Activated T-helper 17 cell treated with anti-CD3 and anti-CD28 coated beads, Interleukin-2, amount 50 U/mL, for 72 hours (primary cell): Measurements from ENCODE around the gene PTCSC3. TPM values are rescaled to one million over a fixed set of nuclear protein-coding genes. Genes with fewer than 3 reads are reported as not detected.

Experiments used
- ATAC-seq: fragments of 150-1000 bp; cut with Tn5 transposase; replicated peaks from 2 replicates; pipeline ENCODE4 v1.10.0; 2021; ENCODE audit warnings: mild to moderate bottlenecking, moderate library complexity
- H3K27ac Mint-ChIP-seq: one replicate; pipeline ENCODE4 v1.8.0; 2022; ENCODE audit warnings: mixed read lengths
- H3K27me3 Mint-ChIP-seq: one replicate; pipeline ENCODE4 v1.8.0; 2022; ENCODE audit warnings: mixed read lengths
- H3K36me3 Mint-ChIP-seq: one replicate; pipeline ENCODE4 v1.8.0; 2022; ENCODE audit warnings: low read depth, mild to moderate bottlenecking, mixed read lengths
- H3K4me1 Mint-ChIP-seq: one replicate; pipeline ENCODE4 v1.8.0; 2022; ENCODE audit warnings: mixed read lengths
- H3K4me3 Mint-ChIP-seq: one replicate; pipeline ENCODE4 v1.8.0; 2022; ENCODE audit warnings: mild to moderate bottlenecking, mixed read lengths
- H3K9me3 Mint-ChIP-seq: one replicate; pipeline ENCODE4 v1.8.0; 2022; ENCODE audit warnings: mixed read lengths
- total RNA-seq, 2 donors: library from RNA; stranded (reverse); gene quantifications; one replicate each; pipeline ENCODE4 v1.2.3, GENCODE V29; 2022

PTCSC3 gene
- total RNA-seq, 2 donors from 2014 or later: not detected

DNA sequence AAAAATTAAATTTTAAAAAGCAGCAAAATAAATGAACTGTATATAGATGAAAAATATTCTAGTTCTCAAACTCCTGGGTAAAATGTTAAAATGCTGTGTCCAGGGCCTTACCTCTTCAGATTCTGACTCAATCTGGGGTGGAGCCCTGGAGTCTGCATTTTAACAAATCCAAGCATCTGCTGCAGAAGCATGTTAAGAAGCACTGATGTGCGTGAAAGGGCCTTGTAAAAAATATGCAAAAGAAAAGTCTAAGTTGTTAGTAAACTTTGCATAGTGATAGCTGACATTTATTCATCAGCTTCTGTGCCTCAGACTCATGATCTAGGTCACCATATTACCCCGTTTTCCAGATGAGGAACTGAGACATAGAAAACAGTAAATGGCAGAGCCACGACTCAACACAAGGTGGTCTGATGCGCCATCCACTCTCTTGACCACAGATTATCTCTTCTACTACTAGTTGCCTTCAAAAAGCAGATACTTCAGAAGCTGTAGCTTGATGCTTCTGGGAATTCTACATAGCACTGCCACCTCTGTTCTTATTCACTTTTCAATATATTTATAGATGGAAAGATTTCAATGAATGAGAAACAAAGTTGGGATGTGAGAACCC lies 28.0 kb upstream of the PTCSC3 start:
- H3K4me1 Mint-ChIP-seq: no peaks in the 10 kb centered on the region
- H3K27me3 Mint-ChIP-seq: peaks cover 4% of the 10 kb centered on the region
- H3K4me3 Mint-ChIP-seq: no peak overlapping the region
- no peaks in the 10 kb centered on the region for H3K36me3 Mint-ChIP-seq
- H3K27ac Mint-ChIP-seq: no peak overlapping the region
- no peaks in the 10 kb centered on the region for H3K9me3 Mint-ChIP-seq
- ATAC-seq: no peak

DNA sequence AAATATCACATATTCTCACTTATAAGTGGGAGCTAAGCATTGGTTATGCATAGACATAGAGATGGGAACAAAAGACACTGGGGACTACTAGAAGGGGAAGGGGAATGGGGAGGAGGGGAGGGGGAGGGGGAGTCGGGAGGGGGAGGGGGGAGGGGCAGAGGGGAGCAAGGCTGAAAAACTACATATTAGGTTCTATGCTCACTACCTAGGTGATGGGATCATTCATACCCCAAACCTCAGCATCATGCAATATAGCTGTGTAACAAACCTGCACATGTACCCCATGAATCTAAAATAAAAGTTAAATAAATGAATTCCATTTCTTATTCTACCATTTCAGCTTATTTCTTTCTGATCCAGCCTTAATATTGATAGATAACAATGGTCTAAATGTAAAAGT lies 21.9 kb upstream of the PTCSC3 start:
- no peak overlapping the region for H3K27ac Mint-ChIP-seq
- H3K36me3 Mint-ChIP-seq: no peaks in the 10 kb centered on the region
- no peaks in the 10 kb centered on the region for H3K9me3 Mint-ChIP-seq
- H3K27me3 Mint-ChIP-seq: peaks cover 6% of the 10 kb centered on the region
- H3K4me1 Mint-ChIP-seq: no peaks in the 10 kb centered on the region
- no peak for ATAC-seq
- H3K4me3 Mint-ChIP-seq: no peak overlapping the region

DNA sequence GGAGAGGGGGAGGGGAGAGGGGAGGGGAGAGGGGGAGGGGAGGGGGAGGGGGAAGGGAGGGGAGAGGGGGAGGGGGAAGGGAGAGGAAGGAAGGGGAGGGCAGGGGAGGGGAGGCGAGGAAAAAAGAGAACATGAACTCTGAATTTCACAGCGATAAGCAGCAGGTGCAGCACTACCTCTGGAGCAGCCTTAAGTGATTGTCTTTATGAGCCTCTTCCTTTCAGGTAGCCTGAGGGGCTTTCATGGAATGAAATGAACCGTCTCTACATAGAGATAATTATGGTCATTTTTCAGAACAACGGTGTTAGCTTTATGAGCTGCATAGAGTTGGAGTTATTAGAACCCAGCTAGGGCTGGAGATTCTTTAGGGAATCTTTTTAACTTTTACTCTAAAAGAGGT lies 18.1 kb upstream of the PTCSC3 start:
- Mint-ChIP-seq H3K4me3 (no peak overlapping the region), H3K27me3 (peaks cover 5% of the 10 kb centered on the region), H3K27ac (no peak overlapping the region), H3K36me3 (no peaks in the 10 kb centered on the region), H3K4me1 (no peaks in the 10 kb centered on the region), H3K9me3 (no peaks in the 10 kb centered on the region)
- no peak for ATAC-seq

DNA sequence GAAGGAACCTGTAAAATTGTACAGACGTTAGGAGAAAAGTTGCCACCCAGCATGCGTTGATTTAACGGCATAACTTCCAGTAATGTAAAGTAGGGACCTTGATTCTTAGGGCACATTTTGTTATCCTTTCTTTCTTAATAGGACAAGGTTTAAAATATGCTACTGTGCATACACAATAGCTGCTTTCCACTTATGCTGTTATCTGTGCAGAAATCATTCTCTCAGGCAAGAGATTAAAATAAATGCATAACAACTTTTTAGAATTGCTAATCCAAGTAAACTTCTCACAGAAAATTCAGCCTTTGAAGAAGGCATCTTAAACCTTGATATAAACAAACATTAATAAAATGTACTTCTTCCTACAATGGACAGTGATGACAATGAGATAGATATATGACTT lies 16.0 kb upstream of the PTCSC3 start:
- Mint-ChIP-seq H3K27ac (no peak overlapping the region), H3K4me1 (no peaks in the 10 kb centered on the region), H3K9me3 (no peaks in the 10 kb centered on the region), H3K27me3 (peaks cover 5% of the 10 kb centered on the region), H3K4me3 (no peak overlapping the region), H3K36me3 (no peaks in the 10 kb centered on the region)
- ATAC-seq: no peak

DNA sequence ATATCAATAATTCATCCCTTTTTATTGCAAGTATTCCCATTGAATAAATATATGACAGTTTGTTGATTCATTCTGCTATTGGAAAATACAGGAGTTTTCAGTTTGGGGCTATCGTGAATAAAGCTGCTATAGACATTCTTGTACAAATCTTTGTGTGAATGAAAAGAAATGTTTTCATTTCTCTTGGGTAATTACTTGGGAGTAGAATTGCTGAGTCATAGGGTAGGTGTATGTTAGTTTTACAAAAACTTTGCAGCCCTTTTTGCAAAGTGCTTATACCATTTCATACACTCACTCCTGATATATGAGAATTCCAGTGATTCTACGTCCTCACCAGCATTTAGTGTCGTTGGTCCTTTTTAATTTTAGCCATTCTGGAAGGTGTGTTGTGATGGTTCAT lies 6.9 kb upstream of the PTCSC3 start:
- H3K4me1 Mint-ChIP-seq: no peaks in the 10 kb centered on the region
- H3K27me3 Mint-ChIP-seq: peaks cover 5% of the 10 kb centered on the region
- H3K36me3 Mint-ChIP-seq: no peaks in the 10 kb centered on the region
- ATAC-seq: no peak
- no peak overlapping the region for H3K27ac Mint-ChIP-seq
- no peaks in the 10 kb centered on the region for H3K9me3 Mint-ChIP-seq
- H3K4me3 Mint-ChIP-seq: no peak overlapping the region

DNA sequence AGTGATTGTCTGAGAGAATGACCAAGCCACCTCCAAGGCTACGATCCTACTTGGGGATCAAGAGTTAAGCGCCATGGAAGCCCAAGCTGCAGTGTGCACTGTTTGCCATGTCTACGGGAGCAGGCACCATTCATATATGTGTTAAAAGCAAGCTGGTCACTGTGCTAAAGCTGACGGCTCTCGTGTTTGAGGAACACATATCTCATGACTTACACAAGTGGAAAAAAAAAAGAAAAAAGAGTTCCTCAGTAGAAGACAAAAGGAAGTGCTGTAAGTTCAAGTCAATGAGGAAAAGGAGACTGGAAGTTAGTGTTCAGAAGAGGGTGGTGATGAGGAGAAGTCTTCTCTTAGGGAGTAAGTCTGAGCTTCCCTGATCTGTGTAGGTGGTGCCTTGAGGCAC lies 4.9 kb upstream of the PTCSC3 start:
- ATAC-seq: no peak
- H3K9me3 Mint-ChIP-seq: no peaks in the 10 kb centered on the region
- no peak overlapping the region for H3K4me3 Mint-ChIP-seq
- H3K27me3 Mint-ChIP-seq: peaks cover 12% of the 10 kb centered on the region
- no peaks in the 10 kb centered on the region for H3K36me3 Mint-ChIP-seq
- no peak overlapping the region for H3K27ac Mint-ChIP-seq
- H3K4me1 Mint-ChIP-seq: no peaks in the 10 kb centered on the region

DNA sequence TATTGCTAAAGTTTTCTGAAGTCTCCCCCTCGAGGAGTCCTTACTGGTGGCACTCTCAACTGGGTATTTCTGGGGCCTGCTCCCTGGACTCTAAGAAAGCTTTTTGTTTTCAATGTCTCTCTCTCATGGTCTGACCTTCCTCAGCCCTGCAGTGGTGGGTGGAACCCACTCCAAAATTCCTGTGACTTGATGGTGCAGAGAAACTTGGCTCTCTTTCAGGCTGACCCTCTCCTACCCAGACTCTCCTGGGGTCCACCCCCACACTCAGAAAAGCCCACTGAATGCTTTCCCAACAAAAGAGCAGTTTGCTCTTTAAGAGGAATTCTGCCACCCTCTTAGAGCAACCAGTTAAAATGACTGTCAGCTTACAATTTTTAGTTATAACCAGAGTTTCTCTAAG lies 967 bp upstream of the PTCSC3 start:
- Mint-ChIP-seq H3K27ac (no peak overlapping the region), H3K36me3 (no peaks in the 10 kb centered on the region), H3K9me3 (no peaks in the 10 kb centered on the region), H3K4me3 (no peak overlapping the region), H3K4me1 (no peaks in the 10 kb centered on the region), H3K27me3 (peaks cover 26% of the 10 kb centered on the region)
- no peak for ATAC-seq

DNA sequence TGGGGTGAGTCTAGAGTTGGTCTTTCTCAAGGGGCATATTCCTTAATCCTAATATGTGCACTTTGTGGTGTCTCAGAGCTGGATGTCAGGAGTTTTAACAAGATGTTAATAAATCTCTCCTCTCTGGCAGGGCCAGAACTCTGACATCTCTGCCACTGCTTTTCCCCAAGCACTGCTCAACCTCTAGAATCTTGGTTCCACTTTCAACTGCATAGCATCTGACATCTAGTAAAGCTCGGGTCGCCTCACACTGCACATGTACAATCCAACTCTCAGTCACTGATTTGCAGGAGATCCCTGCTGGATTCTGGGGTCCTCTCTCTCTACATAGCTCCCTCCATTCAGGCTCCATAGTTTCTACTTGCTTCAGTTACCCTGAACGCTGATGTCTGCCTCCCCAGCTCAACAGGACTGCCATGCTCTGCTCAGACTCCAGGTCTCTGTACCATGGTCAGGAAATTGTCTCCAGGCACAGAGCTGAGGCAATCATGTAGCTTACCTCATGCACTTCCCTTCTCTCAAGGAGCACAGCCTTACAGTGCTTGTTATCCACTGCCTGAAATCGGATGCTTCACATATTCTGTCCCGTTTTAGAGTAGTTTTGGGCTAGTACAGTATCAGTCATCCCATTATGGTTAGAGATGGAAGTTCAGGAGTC lies 1.6 kb downstream of the PTCSC3 start:
- Mint-ChIP-seq H3K4me3 (no peak overlapping the region), H3K27ac (no peak overlapping the region), H3K4me1 (no peaks in the 10 kb centered on the region), H3K36me3 (no peaks in the 10 kb centered on the region), H3K27me3 (peaks cover 30% of the 10 kb centered on the region), H3K9me3 (no peaks in the 10 kb centered on the region)
- ATAC-seq: no peak

DNA sequence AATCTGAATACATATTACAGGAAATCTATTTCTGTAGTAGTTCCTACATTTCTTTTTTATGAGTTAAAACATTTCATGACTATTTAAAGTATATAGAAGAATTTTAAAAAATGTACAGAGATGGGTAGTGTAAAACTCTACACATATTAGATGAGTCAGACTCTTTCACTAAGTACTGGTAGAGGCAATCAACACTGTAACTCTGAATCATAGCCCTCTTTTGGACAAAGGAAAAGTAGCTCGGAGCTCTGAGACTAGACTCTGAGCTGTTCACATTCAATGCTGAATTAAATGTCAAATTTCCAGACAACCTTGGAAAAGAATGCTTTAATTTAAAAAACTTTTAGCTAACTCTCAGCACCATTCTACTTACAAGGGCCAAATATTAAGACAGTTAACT lies 3.4 kb downstream of the PTCSC3 start:
- no peak for ATAC-seq
- peaks cover 30% of the 10 kb centered on the region for H3K27me3 Mint-ChIP-seq
- H3K4me3 Mint-ChIP-seq: no peak overlapping the region
- no peak overlapping the region for H3K27ac Mint-ChIP-seq
- H3K4me1 Mint-ChIP-seq: no peaks in the 10 kb centered on the region
- no peaks in the 10 kb centered on the region for H3K9me3 Mint-ChIP-seq
- H3K36me3 Mint-ChIP-seq: no peaks in the 10 kb centered on the region

DNA sequence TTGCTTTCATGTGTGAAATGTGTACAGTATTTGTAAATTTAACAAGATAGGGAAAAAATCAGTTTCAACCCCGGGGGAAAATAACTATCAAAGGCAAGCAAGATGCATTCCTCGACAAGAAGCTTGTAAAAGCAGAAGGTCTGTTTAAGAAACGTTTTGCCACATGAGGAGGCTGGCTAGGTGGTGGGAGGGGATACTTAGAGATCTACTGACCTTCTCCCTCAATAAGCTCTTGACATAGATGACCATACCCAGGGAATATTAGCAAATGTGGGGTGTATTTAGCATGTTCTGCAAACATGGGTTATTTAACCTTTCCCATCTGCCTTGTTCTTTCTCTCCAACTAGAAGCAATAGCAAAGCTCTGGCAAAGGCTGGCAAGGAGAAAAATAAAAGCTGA lies 4.9 kb downstream of the PTCSC3 start:
- H3K4me1 Mint-ChIP-seq: no peaks in the 10 kb centered on the region
- no peak overlapping the region for H3K4me3 Mint-ChIP-seq
- no peaks in the 10 kb centered on the region for H3K9me3 Mint-ChIP-seq
- peaks cover 23% of the 10 kb centered on the region for H3K27me3 Mint-ChIP-seq
- no peak overlapping the region for H3K27ac Mint-ChIP-seq
- no peaks in the 10 kb centered on the region for H3K36me3 Mint-ChIP-seq
- ATAC-seq: no peak

DNA sequence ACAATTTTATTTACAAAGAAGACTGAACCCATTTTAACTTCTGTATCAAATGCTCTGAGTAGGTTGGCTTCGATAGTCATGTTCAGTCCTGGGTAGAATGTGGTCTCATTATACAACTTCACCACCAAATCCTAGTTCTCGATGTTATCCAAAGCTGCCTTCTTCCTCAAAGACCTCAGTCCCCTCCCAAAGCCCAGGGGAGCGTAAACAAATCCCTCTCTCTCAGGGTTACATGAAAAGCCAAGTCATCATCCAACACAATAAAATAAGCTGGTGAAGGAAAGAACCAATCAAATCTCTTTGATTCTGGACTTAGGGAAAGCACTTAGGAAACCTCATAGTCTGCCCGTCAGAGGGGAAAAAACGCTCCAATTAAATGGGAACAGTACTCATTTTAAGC lies 9.1 kb downstream of the PTCSC3 start:
- no peaks in the 10 kb centered on the region for H3K36me3 Mint-ChIP-seq

DNA sequence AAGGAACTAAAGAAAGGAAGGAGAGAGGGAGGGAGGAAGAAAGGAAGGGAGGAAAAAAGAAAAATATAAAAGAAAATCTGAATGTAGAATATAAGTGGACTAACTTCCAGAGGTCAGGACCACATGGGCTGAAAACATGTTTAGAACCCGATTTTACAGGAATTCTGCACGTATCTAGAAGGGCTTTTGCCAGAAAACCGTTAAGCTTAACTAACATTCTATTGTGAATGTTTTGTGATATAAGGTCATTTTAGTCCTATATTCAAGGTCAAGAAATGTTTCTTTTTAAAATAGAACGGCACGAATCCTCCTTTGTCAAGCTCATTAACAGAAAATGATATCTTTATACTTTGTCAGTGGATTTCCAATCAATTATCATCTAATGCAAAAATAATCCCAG lies 13.1 kb downstream of the PTCSC3 start:
- Mint-ChIP-seq H3K27ac (no peak overlapping the region), H3K4me3 (no peak overlapping the region), H3K36me3 (no peaks in the 10 kb centered on the region), H3K9me3 (no peaks in the 10 kb centered on the region), H3K27me3 (peaks cover 24% of the 10 kb centered on the region), H3K4me1 (no peaks in the 10 kb centered on the region)
- no peak for ATAC-seq

More for the DNA sequence above, 9.1 kb downstream of the PTCSC3 start:
- no peak overlapping the region for H3K27ac Mint-ChIP-seq
- no peak overlapping the region for H3K4me3 Mint-ChIP-seq
- H3K9me3 Mint-ChIP-seq: no peaks in the 10 kb centered on the region
- peaks cover 24% of the 10 kb centered on the region for H3K27me3 Mint-ChIP-seq
- H3K4me1 Mint-ChIP-seq: no peaks in the 10 kb centered on the region
- ATAC-seq: no peak

DNA sequence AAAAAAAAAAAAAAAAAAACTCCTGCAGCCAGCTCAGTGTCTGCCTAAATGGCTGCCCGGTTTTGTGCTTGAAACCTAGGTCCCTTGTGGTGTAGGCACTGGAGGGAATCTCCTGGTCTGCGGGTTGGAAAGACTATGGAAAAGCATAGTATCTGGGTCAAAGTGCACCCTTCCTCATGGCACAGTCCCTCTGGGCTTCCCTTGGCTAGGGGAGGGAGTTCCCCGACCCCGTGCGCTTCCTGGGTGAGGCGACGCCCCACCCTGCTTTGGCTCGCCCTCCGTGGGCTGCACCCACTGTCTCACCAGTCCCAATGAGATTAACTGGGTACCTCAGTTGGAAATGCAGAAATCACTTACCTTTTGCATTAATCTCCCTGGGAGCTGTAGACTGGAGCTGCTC lies 14.3 kb downstream of the PTCSC3 start:
- H3K4me3 Mint-ChIP-seq: no peak overlapping the region

DNA sequence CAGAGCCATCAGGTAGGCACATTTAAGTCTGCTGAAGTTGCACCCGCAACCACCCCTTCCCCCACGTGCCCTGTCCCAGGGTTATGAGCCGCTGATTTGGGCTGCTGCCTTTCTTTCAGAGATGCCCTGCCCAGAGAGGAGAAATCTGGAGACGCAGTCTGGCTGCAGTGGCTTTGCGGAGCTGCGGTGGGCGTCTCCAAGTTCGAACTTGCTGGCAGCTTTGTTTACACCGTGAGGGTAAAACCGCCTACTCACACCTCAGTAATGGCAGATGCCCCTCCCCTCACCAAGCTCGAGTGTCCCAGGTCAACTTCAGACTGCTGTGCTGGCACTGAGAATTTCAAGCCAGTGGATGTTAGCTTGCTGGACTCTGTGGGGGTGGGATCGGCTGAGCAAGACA lies 14.7 kb downstream of the PTCSC3 start:
- Mint-ChIP-seq H3K27ac (no peak overlapping the region), H3K36me3 (no peaks in the 10 kb centered on the region), H3K4me3 (no peak overlapping the region), H3K4me1 (no peaks in the 10 kb centered on the region), H3K9me3 (no peaks in the 10 kb centered on the region), H3K27me3 (peaks cover 24% of the 10 kb centered on the region)
- no peak for ATAC-seq

More for the DNA sequence above, 14.3 kb downstream of the PTCSC3 start:
- H3K27ac Mint-ChIP-seq: no peak overlapping the region
- H3K27me3 Mint-ChIP-seq: peaks cover 24% of the 10 kb centered on the region
- ATAC-seq: no peak
- no peaks in the 10 kb centered on the region for H3K36me3 Mint-ChIP-seq
- no peaks in the 10 kb centered on the region for H3K9me3 Mint-ChIP-seq
- H3K4me1 Mint-ChIP-seq: no peaks in the 10 kb centered on the region

DNA sequence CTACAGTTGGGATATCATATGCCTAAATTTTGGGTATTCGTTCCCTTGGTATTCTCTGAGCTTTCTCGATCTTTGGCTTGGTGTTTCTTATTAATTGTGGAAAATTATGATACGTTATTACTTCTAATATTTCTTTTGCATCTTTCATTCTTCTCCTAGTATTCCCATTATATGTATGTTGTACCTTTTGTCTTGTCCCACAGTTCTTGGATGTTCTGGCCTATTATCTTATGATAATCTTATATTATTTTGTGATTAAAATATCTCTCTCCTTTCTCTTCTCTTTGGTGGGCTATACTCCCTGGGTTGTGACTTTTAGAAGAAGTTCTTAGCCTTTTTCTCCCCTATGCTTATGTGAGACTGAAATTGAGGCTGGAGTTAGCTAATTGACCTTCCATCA lies 25.2 kb downstream of the PTCSC3 start:
- no peak overlapping the region for H3K27ac Mint-ChIP-seq
- H3K4me3 Mint-ChIP-seq: no peak overlapping the region
- no peaks in the 10 kb centered on the region for H3K36me3 Mint-ChIP-seq
- peaks cover 4% of the 10 kb centered on the region for H3K27me3 Mint-ChIP-seq
- no peak for ATAC-seq
- H3K9me3 Mint-ChIP-seq: peaks cover 5% of the 10 kb centered on the region
- no peaks in the 10 kb centered on the region for H3K4me1 Mint-ChIP-seq

DNA sequence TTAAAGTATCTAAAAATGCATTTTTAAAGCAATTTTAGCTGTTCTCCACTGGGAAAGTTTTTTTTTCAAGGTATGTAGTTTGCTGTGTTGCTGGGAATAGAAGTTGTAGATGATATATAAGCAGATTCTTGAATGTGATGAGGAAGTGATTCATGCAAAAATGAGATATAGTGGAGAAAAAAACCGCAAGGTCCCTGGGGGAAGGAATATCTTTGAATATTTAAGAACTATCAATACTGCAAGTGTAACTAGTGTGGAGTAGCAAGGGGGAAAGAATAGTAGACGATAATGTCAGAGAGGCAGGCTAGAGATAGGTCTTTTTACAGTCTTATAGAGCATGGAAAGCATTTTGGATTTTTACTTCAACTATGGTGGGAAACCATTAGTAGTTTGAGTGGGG lies 42.5 kb downstream of the PTCSC3 start:
- Mint-ChIP-seq H3K4me3 (no peak overlapping the region), H3K27me3 (peaks cover 11% of the 10 kb centered on the region), H3K36me3 (no peaks in the 10 kb centered on the region), H3K4me1 (no peaks in the 10 kb centered on the region), H3K27ac (no peak overlapping the region), H3K9me3 (no peaks in the 10 kb centered on the region)
- no peak for ATAC-seq
